ENCODE measurements around the gene SUN2. TPM values are rescaled to one million over a fixed set of nuclear protein-coding genes. Genes with fewer than 3 reads are reported as not detected.

SUN2 gene
- total RNA-seq, 1 donor from 2014 or later: 124 TPM

GRCh38 chr22:38784035-38784434 lies 28.2 kb upstream of the SUN2 start:
- Mint-ChIP-seq H3K27me3 (ENCODE audit: low read depth) (no peaks in the 10 kb centered on the region), H3K4me3 (ENCODE audit: unreplicated experiment) (no peak overlapping the region), H3K36me3 (ENCODE audit: low read depth) (peaks cover 6% of the 10 kb centered on the region), H3K27ac (ENCODE audit: unreplicated experiment) (no peak overlapping the region), H3K4me1 (ENCODE audit: low read depth) (peaks cover 39% of the 10 kb centered on the region), H3K9me3 (ENCODE audit: low read depth) (no peaks in the 10 kb centered on the region)
- no peak for TF ChIP-seq CTCF (IDR thresholded peaks at IDR 0.05)
- DNase-seq (ENCODE audit: low spot score): no peak

- no peak for DNase-seq (ENCODE audit: low spot score)
- Mint-ChIP-seq H3K27ac (ENCODE audit: unreplicated experiment) (peak overlapping the region; percentile 72), H3K9me3 (ENCODE audit: low read depth) (no peaks in the 10 kb centered on the region), H3K4me1 (ENCODE audit: low read depth) (peaks cover 39% of the 10 kb centered on the region), H3K4me3 (ENCODE audit: unreplicated experiment) (no peak overlapping the region), H3K27me3 (ENCODE audit: low read depth) (no peaks in the 10 kb centered on the region), H3K36me3 (ENCODE audit: low read depth) (peaks cover 6% of the 10 kb centered on the region)
- no peak for TF ChIP-seq CTCF (IDR thresholded peaks at IDR 0.05)
Measured at GRCh38 chr22:38783095-38783615, 27.4 kb upstream of the SUN2 start.

- TF ChIP-seq CTCF (IDR thresholded peaks at IDR 0.05): no peak
- peaks cover 6% of the 10 kb centered on the region for H3K36me3 Mint-ChIP-seq (ENCODE audit: low read depth)
- H3K4me3 Mint-ChIP-seq (ENCODE audit: unreplicated experiment): no peak overlapping the region
- peak overlapping the region; percentile 72 for H3K27ac Mint-ChIP-seq (ENCODE audit: unreplicated experiment)
- H3K9me3 Mint-ChIP-seq (ENCODE audit: low read depth): no peaks in the 10 kb centered on the region
- DNase-seq (ENCODE audit: low spot score): no peak
- no peaks in the 10 kb centered on the region for H3K27me3 Mint-ChIP-seq (ENCODE audit: low read depth)
- H3K4me1 Mint-ChIP-seq (ENCODE audit: low read depth): peaks cover 39% of the 10 kb centered on the region
Measured at GRCh38 chr22:38782402-38783094, 26.8 kb upstream of the SUN2 start.

GRCh38 chr22:38781033-38781432 lies 25.2 kb upstream of the SUN2 start:
- no peak for DNase-seq (ENCODE audit: low spot score)
- no peaks in the 10 kb centered on the region for H3K9me3 Mint-ChIP-seq (ENCODE audit: low read depth)
- peaks cover 6% of the 10 kb centered on the region for H3K36me3 Mint-ChIP-seq (ENCODE audit: low read depth)
- peaks cover 29% of the 10 kb centered on the region for H3K4me1 Mint-ChIP-seq (ENCODE audit: low read depth)
- H3K27me3 Mint-ChIP-seq (ENCODE audit: low read depth): no peaks in the 10 kb centered on the region
- no peak for TF ChIP-seq CTCF (IDR thresholded peaks at IDR 0.05)
- no peak overlapping the region for H3K27ac Mint-ChIP-seq (ENCODE audit: unreplicated experiment)
- H3K4me3 Mint-ChIP-seq (ENCODE audit: unreplicated experiment): no peak overlapping the region

GRCh38 chr22:38777087-38777671 lies 21.4 kb upstream of the SUN2 start:
- TF ChIP-seq CTCF (IDR thresholded peaks at IDR 0.05): no peak
- peaks cover 8% of the 10 kb centered on the region for H3K4me1 Mint-ChIP-seq (ENCODE audit: low read depth)
- no peak overlapping the region for H3K27ac Mint-ChIP-seq (ENCODE audit: unreplicated experiment)
- H3K27me3 Mint-ChIP-seq (ENCODE audit: low read depth): no peaks in the 10 kb centered on the region
- peaks cover 7% of the 10 kb centered on the region for H3K36me3 Mint-ChIP-seq (ENCODE audit: low read depth)
- H3K4me3 Mint-ChIP-seq (ENCODE audit: unreplicated experiment): no peak overlapping the region
- DNase-seq (ENCODE audit: low spot score): no peak
- no peaks in the 10 kb centered on the region for H3K9me3 Mint-ChIP-seq (ENCODE audit: low read depth)

Data from chondrocyte (in vitro differentiated cells).